ENCODE data around the gene PEA15. TPM values are rescaled to one million over a fixed set of nuclear protein-coding genes. Genes with fewer than 3 reads are reported as not detected.

The PEA15 gene
- total RNA-seq, 2 experiments from 2014 or later = 9.4 to 10.3 TPM

GRCh38 chr1:160256396-160257046 lies 51.3 kb downstream of the PEA15 start:
- peaks cover 51% of the 10 kb centered on the region for H3K36me3 Mint-ChIP-seq (ENCODE audit: low read depth)

DNA sequence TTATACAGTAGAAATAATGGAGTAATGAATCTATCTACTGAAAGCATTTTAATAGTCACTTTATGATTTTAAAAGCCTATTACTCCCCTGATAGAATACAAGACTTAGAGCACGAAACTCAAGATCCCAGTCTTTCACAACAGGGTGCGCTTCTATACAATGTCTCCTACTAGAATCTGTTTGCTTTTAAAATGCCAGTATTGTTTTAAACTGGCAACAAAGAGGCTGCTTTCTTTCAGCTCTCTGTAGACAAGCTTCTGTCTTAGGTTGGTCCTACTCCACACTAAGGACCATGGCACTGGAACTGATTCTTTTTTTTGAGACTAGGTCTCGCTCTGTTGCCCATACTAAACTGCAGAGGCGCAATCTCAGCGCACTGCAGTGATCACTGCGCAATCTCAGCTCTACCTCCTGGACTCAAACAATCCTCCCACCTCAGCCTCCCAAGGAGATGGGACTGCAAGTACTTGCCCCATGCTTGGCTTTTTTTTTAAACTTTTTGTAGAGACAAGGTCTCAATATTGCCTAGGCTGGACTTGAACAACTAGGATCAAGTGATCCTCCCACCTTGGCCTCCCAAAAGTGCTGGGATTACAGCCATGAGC lies 52.3 kb downstream of the PEA15 start:
- Histone ChIP-seq H3K27me3 (ENCODE audit: control insufficient read depth in 1 of 2, insufficient read depth in 2 of 2, low read length in 2 of 2) (no peaks in the 10 kb centered on the region), H3K4me3 (ENCODE audit: low read length) (no peak overlapping the region), H3K27ac (ENCODE audit: low read depth in 1 of 2, low read length in 2 of 2) (no peak overlapping the region), H3K4me1 (ENCODE audit: insufficient read depth, low read length) (peaks cover 24% of the 10 kb centered on the region), H3K36me3 (ENCODE audit: insufficient read depth, low read length) (no peaks in the 10 kb centered on the region), H3K9me3 (ENCODE audit: control insufficient read depth in 1 of 2, insufficient read depth in 1 of 2, low read length in 2 of 2) (no peaks in the 10 kb centered on the region)
- no peaks in the 10 kb centered on the region for H3K9me3 Mint-ChIP-seq
- no peak for TF ChIP-seq CTCF (IDR thresholded peaks at IDR 0.05)
- POLR2A ChIA-PET = interaction anchor here (0.9 to 6.4 kb wide), 2 partner anchors 17 to 27 kb away, joined by 3 to 73 read pairs; partner anchors contain the start of gene PEX19
- CTCF ChIA-PET = interaction anchor here (0.9 to 1.1 kb wide), 2 partner anchors 34 to 157 kb away, joined by 3 to 4 read pairs; no protein-coding TSS in a partner anchor
- intact Hi-C loops (cut with DNase I, micrococcal nuclease) = no loop called here
- H3K27me3 Mint-ChIP-seq = no peaks in the 10 kb centered on the region
- peaks cover 58% of the 10 kb centered on the region for H3K4me1 Mint-ChIP-seq (ENCODE audit: low read depth)
- no peak for DNase-seq
- no peak for ATAC-seq (ENCODE audit: poor library complexity)
- no peak overlapping the region for H3K4me3 Mint-ChIP-seq
- H3K36me3 Mint-ChIP-seq (ENCODE audit: low read depth) = peaks cover 51% of the 10 kb centered on the region
- H3K27ac Mint-ChIP-seq = peak overlapping the region; percentile 17

More at GRCh38 chr1:160256396-160257046, 51.3 kb downstream of the PEA15 start:
- H3K4me3 Mint-ChIP-seq = no peak overlapping the region
- peak overlapping the region; percentile 75 for H3K27ac Mint-ChIP-seq
- no peak for DNase-seq
- H3K27me3 Mint-ChIP-seq = no peaks in the 10 kb centered on the region
- H3K36me3 ChIP-seq (ENCODE audit: insufficient read depth, low read length) = peaks cover 1% of the 10 kb centered on the region
- H3K9me3 ChIP-seq (ENCODE audit: control insufficient read depth in 1 of 2, insufficient read depth in 1 of 2, low read length in 2 of 2) = no peaks in the 10 kb centered on the region
- POLR2A ChIA-PET = interaction anchor here (0.9 kb wide), 1 partner anchor 16 kb away, joined by 3 read pairs; no protein-coding TSS in a partner anchor
- intact Hi-C loops (cut with DNase I, micrococcal nuclease) = no loop called here
- H3K4me1 Mint-ChIP-seq (ENCODE audit: low read depth) = peaks cover 61% of the 10 kb centered on the region
- TF ChIP-seq CTCF (IDR thresholded peaks at IDR 0.05) = no peak
- no peaks in the 10 kb centered on the region for H3K27me3 ChIP-seq (ENCODE audit: control insufficient read depth in 1 of 2, insufficient read depth in 2 of 2, low read length in 2 of 2)
- peaks cover 24% of the 10 kb centered on the region for H3K4me1 ChIP-seq (ENCODE audit: insufficient read depth, low read length)
- H3K4me3 ChIP-seq (ENCODE audit: low read length) = no peak overlapping the region
- CTCF ChIA-PET = interaction anchor here (0.6 to 1.1 kb wide), 3 partner anchors 35 to 733 kb away, joined by 3 to 4 read pairs (median 3); no protein-coding TSS in a partner anchor
- no peak for ATAC-seq (ENCODE audit: poor library complexity)
- H3K9me3 Mint-ChIP-seq = no peaks in the 10 kb centered on the region
- H3K27ac ChIP-seq (ENCODE audit: low read depth in 1 of 2, low read length in 2 of 2) = no peak overlapping the region

DNA sequence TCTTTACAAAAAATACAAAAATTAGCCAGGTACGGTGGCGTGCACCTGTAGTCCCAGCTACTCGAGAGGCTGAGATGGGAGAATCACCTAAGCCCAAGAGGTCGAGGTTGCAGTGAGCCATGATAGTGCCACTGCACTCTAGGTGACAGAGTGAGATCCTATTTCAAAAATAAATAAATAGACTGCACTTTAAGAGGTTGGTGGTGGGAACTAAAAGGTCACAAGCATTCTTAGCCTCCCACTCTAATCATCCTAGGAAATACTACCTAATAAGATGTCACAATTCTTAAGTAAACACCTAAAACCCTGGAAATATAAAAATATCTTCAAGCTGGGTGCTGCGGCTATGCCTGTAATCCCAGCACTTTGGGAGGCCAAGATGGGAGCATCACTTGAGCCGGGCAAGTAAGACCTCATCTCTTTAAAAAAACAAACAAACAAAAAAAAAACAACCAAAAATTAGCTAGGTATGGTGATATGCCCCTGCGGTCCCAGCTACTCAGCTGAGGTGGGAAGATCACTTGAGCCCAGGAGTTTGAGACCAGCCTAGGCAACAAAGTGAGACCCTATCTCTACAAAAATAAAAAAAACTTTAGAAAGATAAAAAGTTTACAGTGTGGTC lies 53.1 kb downstream of the PEA15 start:
- no peak for TF ChIP-seq CTCF (IDR thresholded peaks at IDR 0.05)
- Mint-ChIP-seq H3K9me3 (no peaks in the 10 kb centered on the region), H3K4me1 (ENCODE audit: low read depth) (peaks cover 61% of the 10 kb centered on the region), H3K36me3 (ENCODE audit: low read depth) (peaks cover 46% of the 10 kb centered on the region), H3K27ac (peak overlapping the region; percentile 97), H3K4me3 (no peak overlapping the region), H3K27me3 (no peaks in the 10 kb centered on the region)
- Histone ChIP-seq H3K4me1 (ENCODE audit: insufficient read depth, low read length) (peaks cover 28% of the 10 kb centered on the region), H3K36me3 (ENCODE audit: insufficient read depth, low read length) (no peaks in the 10 kb centered on the region), H3K27ac (ENCODE audit: low read depth in 1 of 2, low read length in 2 of 2) (no peak overlapping the region), H3K4me3 (ENCODE audit: low read length) (no peak overlapping the region), H3K27me3 (ENCODE audit: control insufficient read depth in 1 of 2, insufficient read depth in 2 of 2, low read length in 2 of 2) (no peaks in the 10 kb centered on the region), H3K9me3 (ENCODE audit: control insufficient read depth in 1 of 2, insufficient read depth in 1 of 2, low read length in 2 of 2) (no peaks in the 10 kb centered on the region)
- ChIA-PET CTCF (interaction anchor here (1.4 kb wide), 1 partner anchor 65 kb away, joined by 3 read pairs; no protein-coding TSS in a partner anchor), POLR2A (interaction anchor here (0.6 to 6.4 kb wide), 2 partner anchors 26 to 393 kb away, joined by 3 to 73 read pairs; partner anchors contain the start of gene PEX19)
- intact Hi-C loops (cut with DNase I, micrococcal nuclease) = no loop called here
- ATAC-seq (ENCODE audit: poor library complexity) (no peak), DNase-seq (no peak)

Measured in CD4-positive, alpha-beta T cell (primary cell).